SH-SY5Y (cell line): ENCODE results near the gene RIMS3.

Experiments
- GATA2 ChIP-seq: IDR thresholded peaks from 2 replicates; pipeline ENCODE4 v1.6.1; 2011; ENCODE audit warnings: mild to moderate bottlenecking, low read depth, low read length
- GATA3 ChIP-seq: IDR thresholded peaks from 2 replicates; pipeline ENCODE4 v1.6.1; 2011; ENCODE audit warnings: low read depth, mild to moderate bottlenecking, low read length, moderate library complexity

GRCh38 chr1:40701684-40702083 is 36.2 kb upstream of the RIMS3 start:
- TF ChIP-seq GATA2: no peak
- no peak for TF ChIP-seq GATA3
